ENCODE measurements around the gene KCNK18. TPM values are rescaled to one million over a fixed set of nuclear protein-coding genes. Genes with fewer than 3 reads are reported as not detected.

Gene KCNK18
- not detected for total RNA-seq

GRCh38 chr10:117197189-117197588 is at the start of gene KCNK18:
Gene KCNK18 (plus strand): TSS chr10:117197489. CDS start chr10:117197489, 0 bp downstream.
- no peak for DNase-seq (ENCODE audit: extremely low spot score)
- Histone ChIP-seq H3K27me3 (peaks cover 0 to 51% (median 0%) of the 10 kb centered on the region in 4 donors), H3K27ac (replicated peaks in 1 of 4) (no peak within 1 kb of the TSS), H3K4me1 (no peaks in the 10 kb centered on the region), H3K36me3 (no peaks in the 10 kb centered on the region), H3K9me3 (no peaks in the 10 kb centered on the region), H3K4me3 (no peak within 1 kb of the TSS)
- TF ChIP-seq CTCF (IDR thresholded peaks at IDR 0.05) (no peak), POLR2A (IDR thresholded peaks at IDR 0.05; ENCODE audit: low read depth) (no peak), POLR2AphosphoS5 (IDR thresholded peaks at IDR 0.05) (no peak), EP300 (IDR thresholded peaks at IDR 0.05) (no peak)
- intact Hi-C loops (cut with DNase I), result no loop called here
- WGBS, result 89% methylated on average over 12 of the region's 12 CpGs

- no peaks in the 10 kb centered on the region for H3K4me1 ChIP-seq
- H3K27ac ChIP-seq (replicated peaks in 1 of 4), result no peak overlapping the region
- H3K4me3 ChIP-seq, result no peak overlapping the region
- WGBS, result 74% methylated on average over 3 of the region's 3 CpGs
- intact Hi-C loops (cut with DNase I), result no loop called here
- H3K27me3 ChIP-seq, result peaks cover 0 to 95% (median 0%) of the 10 kb centered on the region in 4 donors
- DNase-seq (ENCODE audit: extremely low spot score), result no peak
- H3K36me3 ChIP-seq, result no peaks in the 10 kb centered on the region
- no peak for TF ChIP-seq EP300 (IDR thresholded peaks at IDR 0.05)
- no peak for TF ChIP-seq CTCF (IDR thresholded peaks at IDR 0.05)
- TF ChIP-seq POLR2A (IDR thresholded peaks at IDR 0.05; ENCODE audit: low read depth), result no peak
- TF ChIP-seq POLR2AphosphoS5 (IDR thresholded peaks at IDR 0.05), result no peak
- peaks cover 0 to 16% (median 10%) of the 10 kb centered on the region in 4 donors for H3K9me3 ChIP-seq
Observed at GRCh38 chr10:117148284-117148683, 49.0 kb upstream of the KCNK18 start.

GRCh38 chr10:117152668-117153067 is 44.6 kb upstream of the KCNK18 start:
- no peaks in the 10 kb centered on the region for H3K36me3 ChIP-seq
- intact Hi-C loops (cut with DNase I), result no loop called here
- H3K27ac ChIP-seq (replicated peaks in 1 of 4), result no peak overlapping the region
- no peak for DNase-seq (ENCODE audit: extremely low spot score)
- no peaks in the 10 kb centered on the region for H3K4me1 ChIP-seq
- H3K9me3 ChIP-seq, result no peaks in the 10 kb centered on the region
- WGBS, result 37% methylated on average over 3 of the region's 3 CpGs
- TF ChIP-seq POLR2A (IDR thresholded peaks at IDR 0.05; ENCODE audit: low read depth) (no peak), EP300 (IDR thresholded peaks at IDR 0.05) (no peak), CTCF (IDR thresholded peaks at IDR 0.05) (no peak), POLR2AphosphoS5 (IDR thresholded peaks at IDR 0.05) (no peak)
- H3K4me3 ChIP-seq, result no peak overlapping the region
- peaks cover 0 to 93% (median 22%) of the 10 kb centered on the region in 4 donors for H3K27me3 ChIP-seq

- no peaks in the 10 kb centered on the region for H3K36me3 ChIP-seq
- TF ChIP-seq CTCF (IDR thresholded peaks at IDR 0.05) (no peak), EP300 (IDR thresholded peaks at IDR 0.05) (no peak), POLR2AphosphoS5 (IDR thresholded peaks at IDR 0.05) (no peak), POLR2A (IDR thresholded peaks at IDR 0.05; ENCODE audit: low read depth) (no peak)
- no peaks in the 10 kb centered on the region for H3K9me3 ChIP-seq
- 8% methylated on average over 2 of the region's 2 CpGs for WGBS
- no peak for DNase-seq (ENCODE audit: extremely low spot score)
- no peak overlapping the region for H3K4me3 ChIP-seq
- H3K27me3 ChIP-seq, result peaks cover 13 to 98% (median 65%) of the 10 kb centered on the region in 4 donors
- intact Hi-C loops (cut with DNase I), result no loop called here
- H3K4me1 ChIP-seq, result peaks cover 10 to 14% (median 12%) of the 10 kb centered on the region in 4 donors
- no peak overlapping the region for H3K27ac ChIP-seq (replicated peaks in 1 of 4)
Observed at GRCh38 chr10:117158297-117158696, 39.0 kb upstream of the KCNK18 start.

GRCh38 chr10:117159390-117159789 is 37.9 kb upstream of the KCNK18 start:
- no peak for DNase-seq (ENCODE audit: extremely low spot score)
- Histone ChIP-seq H3K27ac (replicated peaks in 1 of 4) (no peak overlapping the region), H3K4me1 (peaks cover 15 to 20% (median 17%) of the 10 kb centered on the region in 4 donors), H3K9me3 (no peaks in the 10 kb centered on the region), H3K36me3 (no peaks in the 10 kb centered on the region), H3K4me3 (no peak overlapping the region), H3K27me3 (peaks cover 21 to 100% (median 76%) of the 10 kb centered on the region in 4 donors)
- intact Hi-C loops (cut with DNase I), result no loop called here
- no peak for TF ChIP-seq CTCF (IDR thresholded peaks at IDR 0.05)
- TF ChIP-seq POLR2AphosphoS5 (IDR thresholded peaks at IDR 0.05), result no peak
- TF ChIP-seq POLR2A (IDR thresholded peaks at IDR 0.05; ENCODE audit: low read depth), result no peak
- no peak for TF ChIP-seq EP300 (IDR thresholded peaks at IDR 0.05)
- WGBS, result 11% methylated on average over 6 of the region's 6 CpGs
